Kidney capillary endothelial cell (primary cell): ENCODE data around the gene MCAM.

Source experiments
- DNase-seq: peaks from one replicate; pipeline ENCODE4 v3.0.0-alpha.2; 2018; ENCODE audit warnings: low spot score

MCAM gene

DNA sequence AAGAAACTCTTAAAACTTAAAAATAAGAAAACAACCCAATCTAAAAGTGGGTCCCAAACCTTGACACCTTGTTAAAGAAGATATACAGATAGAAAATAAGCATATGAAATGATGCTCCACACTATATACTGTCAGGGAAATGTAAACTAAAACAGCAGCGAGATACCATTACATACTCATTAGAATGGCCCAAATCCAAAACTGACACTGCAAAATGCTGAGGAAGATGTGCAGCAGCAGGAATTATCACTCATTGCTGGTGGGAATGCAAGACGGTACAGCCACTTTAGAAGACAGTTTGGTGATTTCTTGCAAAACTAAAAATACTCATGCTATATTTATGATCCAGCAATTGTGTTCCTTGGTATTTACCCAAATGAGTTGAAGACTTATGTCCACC is 12.4 kb upstream of the MCAM start:
- no peak for DNase-seq

DNA sequence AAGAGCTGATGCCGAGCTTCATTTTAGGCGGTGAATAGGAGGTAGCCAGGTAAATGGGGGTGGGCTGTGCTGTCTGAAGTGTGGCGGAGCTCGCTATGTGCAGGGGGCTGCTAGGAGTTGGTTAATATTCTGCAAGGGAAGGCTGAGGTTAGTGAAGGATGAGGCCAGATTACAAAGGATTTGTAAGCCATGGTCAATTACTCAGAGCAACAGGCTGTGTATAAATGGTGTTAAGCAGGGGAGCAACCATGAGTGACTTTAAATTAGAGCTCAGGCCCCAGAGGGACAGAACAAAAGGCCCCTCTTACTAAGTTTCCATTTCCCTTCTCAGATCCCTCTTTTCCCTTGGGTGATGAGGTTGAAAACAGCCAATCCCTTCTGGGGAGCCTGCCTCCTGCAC is 7.3 kb upstream of the MCAM start:
- no peak for DNase-seq

DNA sequence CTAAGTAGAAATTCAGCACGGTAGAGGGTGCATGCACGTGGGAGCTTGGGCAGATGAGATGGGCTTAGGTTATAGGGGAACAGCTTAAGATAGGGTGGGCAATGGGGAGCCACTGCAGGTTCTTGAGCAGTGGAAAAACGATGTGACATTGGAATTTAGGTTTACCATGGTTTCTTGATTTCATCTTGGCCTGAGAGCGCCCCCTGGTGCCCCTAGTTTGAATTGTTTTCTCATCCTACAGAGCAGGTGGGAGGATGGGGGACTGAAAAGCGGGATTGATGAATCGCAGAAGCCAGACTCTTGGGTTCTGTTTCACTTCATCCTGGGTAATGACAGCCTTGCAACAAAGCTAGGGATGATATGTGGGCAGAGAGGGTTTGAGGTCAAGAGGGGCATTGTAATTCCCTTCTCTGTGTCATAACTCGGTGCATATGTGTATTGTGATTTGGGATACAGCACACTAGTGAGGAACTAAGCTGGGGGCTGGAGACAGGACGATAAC is 6.7 kb upstream of the MCAM start:
- no peak for DNase-seq

DNA sequence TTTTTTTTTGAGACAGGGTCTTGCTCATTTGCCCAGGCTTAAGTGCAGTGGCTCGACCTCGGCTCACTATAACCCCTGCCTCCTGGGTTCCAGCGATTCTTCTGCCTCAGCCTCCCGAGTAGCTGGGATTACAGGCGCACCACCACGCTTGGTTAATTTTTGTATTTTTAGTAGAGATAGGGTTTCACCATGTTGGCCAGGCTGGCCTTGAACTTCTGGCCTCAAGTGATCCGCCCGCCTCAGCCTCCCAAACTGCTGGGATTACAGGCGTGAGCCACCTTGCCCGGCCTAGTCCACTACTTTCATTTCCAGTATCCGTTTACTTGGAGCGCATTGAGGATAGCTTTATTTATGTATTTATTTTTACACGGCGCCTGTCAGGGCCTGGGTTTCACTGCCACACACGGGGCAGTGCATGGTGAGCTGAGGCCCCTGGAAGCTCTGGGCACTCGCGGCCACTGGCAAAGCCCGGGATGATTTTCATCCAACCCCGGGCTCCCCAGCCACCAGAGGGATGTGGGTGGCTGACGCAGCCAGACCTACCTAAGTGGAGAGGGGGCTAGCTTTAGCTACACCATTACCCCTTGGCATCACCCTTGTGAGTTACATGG is 6.1 kb upstream of the MCAM start:
- no peak for DNase-seq

DNA sequence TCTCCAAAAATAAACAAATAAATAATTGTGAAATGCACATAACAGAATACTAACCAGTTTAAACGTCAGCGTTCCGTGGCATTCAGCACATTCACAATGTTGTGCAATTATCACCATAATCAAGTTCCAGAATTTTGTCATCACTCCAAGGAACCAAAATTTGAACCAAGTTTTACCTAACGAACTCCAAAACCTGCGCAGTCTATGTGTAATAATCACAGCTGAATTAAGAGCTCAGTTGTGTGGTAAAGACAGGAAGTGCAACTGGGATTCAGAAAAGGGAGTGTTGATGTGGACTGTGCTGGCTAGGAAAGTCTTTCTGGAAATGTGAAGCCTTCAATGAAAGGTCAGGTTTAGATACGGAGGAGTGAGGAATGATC is 5.4 kb upstream of the MCAM start:
- DNase-seq = no peak

DNA sequence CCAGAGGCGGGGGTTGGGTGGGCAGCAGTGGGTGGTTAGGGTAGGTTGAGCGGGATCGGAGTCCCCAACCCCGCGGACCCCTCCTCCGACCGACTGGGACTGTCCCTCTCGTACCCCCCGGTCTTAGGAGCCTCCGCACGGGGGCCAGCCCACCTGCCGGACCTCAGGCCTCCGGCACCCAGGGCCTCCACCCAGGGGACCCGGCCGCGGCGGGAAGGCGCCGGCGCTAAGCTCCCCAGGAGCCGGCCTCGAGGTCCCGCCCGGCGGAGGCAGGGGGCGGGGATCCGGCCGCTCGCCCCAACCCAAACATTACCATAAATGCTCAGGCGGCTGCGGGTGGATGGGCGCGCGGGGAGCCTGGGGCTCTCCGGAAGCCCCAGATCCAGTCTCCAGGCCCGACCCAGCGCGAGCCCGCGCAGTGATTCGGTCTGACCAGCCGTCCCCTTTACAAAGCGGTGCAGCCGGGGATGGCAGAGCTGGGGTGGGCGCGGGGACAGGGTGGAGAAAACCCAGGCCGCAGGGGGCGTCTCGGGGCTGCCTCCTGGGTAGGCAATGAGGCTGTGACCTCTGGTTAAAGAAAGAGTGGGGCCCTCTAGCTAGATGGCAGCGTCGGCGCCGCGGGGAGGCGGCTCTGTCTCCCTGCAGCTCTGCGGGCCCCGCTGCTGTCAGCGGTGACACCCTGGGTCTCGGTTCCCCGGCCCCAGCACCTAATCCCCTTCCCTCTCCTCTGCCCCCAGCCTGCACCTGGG is 4.0 kb upstream of the MCAM start:
- peak; percentile 74 for DNase-seq

DNA sequence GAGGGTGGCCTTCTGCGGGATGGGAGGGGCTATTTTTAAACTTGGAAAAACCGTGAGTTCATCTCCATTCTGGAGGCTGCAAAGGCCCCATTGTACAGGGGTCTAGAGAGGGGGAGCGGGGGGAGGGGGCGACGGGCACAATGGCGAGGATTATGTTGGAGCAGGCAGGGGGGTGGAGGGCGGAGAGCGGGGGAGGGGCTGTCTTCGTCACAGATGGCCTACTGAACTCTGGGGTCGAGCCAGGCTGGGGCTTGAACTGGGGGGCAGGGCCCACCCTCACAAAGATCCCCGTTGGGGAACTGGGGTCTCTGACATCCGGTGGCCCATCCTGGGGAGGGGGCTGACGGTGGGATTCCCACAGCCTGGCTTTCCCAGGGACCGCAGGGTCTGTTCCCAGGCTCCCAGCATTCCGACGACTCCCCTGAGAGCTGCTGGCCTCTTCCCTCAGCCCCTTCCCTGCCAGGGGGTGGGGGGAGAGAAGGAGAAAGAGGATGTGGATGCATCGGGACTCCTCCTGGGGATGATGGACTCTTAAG is 3.4 kb upstream of the MCAM start:
- no peak for DNase-seq

DNA sequence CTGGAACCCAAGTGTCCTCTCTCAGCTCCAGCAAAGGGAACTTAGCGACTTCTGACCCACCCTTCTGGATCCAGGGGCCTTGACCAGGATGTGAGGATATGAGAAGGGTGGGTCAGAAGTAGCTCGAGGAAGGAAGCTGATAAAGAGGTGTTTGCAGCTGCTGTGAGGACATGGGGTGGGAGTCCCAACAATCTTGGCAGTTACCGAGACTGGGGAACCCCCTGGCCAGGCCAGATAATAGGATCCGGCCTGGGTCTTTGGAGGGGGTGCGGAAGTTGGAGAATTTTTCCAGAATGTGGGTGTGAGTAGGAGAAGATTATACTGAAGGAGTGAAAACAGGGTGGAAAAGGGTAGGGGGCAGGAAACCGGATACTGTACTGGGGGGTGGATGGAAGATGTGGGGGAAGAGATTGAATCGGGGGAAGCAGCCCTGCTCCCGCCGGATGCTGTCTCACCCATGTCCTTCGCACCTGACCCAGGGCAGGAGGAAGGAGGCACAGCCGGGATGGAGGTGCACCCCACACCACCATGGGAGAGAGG is 2.8 kb upstream of the MCAM start:
- DNase-seq = peak; percentile 84

DNA sequence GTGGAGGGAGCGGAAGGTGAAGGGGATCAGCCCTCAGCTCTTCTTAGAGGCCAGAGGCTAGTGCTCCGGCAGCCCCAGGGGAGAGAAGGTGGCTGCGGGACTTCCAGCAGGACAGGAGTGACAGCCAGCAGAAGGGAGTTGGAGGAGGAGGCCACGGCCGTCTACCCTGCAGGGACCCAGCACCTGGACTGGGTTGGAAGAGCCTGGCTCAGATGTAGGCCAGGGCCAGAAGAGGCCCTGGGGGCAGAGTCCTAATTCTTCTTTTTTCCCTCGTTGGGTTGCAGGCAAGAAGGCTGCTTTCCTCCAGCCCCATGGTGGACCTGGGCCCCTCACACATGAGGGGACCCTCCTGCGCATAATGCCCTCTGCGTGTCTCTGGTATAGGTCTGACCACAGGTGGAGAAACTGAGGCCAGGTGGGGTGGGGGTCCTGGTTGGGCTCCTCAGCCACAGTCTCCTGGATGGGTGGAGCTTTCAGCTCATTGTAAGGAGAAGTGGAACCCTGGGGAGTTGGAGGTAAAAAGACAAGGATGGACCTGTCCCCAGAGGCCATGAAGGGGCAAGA is 2.3 kb upstream of the MCAM start:
- no peak for DNase-seq

DNA sequence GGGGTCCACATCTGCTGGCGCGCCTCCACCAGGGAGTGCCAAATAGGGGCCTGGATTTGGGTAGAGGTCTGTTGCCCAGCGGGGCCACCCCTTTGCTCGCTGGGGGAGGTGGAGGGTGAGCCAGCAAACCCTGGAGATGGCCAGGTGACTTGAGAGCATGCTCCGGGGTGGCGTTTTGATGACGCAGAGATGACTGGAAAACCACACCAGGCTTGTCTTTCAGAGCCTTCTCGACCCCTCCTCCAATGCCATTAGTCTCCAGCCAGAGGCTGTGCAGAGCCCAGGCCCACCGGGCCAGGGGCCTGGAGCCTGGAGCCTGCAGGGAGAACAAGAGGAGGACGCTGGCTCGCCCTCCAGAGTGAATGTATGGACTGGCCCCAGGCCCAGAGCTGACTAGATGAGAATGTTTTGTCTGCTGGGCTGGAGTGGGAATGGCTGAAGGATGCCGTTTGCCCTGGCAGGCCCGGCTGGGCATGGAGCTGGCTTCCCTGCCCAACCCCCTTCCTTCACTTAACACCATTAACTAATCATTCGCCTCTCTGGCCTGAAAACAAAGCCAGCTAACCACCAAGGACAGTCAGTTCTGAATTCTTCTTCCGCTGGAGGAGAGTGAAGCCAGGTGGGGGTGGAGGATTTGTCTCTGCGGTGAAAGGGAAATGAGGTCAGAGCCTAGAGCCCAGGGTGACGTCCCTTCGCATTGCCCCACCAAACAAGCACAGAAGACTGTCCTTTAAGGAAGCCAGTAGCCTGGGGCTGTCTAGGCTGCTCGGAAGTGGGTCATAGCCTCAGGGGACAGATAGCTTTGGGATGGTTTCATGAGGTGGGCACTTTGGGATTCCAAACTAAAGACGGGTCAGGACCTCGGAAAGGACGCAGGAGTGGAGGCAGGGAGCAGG is 1.6 kb upstream of the MCAM start:
- peak; percentile 96 for DNase-seq

DNA sequence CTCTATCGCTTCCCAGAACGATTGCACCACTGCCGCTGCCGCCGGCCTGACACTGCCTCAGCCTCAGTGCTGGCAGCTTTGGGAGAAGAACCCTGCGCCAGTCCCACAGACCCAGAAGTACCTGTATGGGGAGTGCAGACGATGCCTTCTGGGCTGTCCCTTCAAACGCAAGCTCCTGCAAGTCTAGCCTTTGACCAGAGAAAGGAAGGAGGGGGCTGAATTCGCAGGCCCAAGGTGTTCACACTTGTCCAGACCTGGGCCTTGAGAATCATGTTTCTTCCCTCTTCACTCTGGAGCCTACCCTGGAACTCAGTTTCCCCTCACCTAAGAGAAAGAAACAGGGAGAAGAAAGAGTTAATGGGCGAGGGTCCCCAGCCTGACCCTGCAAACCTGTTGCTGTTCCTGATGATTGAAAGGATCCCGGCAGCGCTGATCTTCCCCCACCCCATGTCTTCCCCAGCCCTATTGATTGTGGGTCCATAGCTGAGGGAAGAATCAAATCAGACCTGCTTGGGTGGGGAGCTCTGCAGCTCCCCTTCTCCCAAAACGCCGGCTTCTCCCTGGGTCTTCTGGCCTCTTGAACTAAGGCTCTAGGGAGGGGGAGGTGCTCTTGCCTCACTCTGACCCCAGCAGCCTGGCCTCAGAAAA is 786 bp upstream of the MCAM start:
- DNase-seq = no peak

DNA sequence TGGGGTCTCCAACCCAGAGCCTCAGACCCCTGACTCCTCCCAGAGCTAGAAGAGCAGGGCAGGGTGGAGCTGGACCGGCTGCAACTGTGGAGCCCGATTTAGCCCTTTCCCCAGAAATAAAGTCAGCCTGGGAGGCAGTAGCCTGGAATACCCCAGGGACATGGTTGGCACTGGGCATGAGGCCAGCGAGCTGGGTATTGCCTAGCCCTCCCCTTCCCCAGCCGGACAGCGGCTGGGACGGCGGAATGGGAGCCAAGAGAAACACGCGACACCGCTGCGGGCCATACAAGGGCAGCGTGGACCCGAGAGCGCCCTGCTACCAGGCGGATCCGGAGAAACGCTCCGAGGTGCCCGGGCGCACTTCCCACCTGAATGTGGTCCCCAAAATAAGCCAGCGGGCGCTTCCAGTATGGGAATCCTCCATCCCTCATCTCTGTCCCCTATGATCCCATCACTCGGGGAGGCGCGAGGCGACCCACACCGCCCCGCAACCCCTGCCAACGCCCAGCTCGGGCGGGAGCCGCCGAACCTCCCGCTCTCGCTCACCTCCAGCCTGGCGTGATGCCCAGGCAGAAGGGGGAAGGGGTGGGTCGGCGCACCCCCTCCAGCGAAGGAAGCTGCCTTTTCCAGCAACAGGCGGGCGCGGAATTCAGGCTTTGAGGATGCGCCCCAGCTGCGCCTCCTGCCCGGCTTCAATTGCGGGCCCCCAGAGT is 758 bp downstream of the MCAM start:
- peak; percentile 15 for DNase-seq

DNA sequence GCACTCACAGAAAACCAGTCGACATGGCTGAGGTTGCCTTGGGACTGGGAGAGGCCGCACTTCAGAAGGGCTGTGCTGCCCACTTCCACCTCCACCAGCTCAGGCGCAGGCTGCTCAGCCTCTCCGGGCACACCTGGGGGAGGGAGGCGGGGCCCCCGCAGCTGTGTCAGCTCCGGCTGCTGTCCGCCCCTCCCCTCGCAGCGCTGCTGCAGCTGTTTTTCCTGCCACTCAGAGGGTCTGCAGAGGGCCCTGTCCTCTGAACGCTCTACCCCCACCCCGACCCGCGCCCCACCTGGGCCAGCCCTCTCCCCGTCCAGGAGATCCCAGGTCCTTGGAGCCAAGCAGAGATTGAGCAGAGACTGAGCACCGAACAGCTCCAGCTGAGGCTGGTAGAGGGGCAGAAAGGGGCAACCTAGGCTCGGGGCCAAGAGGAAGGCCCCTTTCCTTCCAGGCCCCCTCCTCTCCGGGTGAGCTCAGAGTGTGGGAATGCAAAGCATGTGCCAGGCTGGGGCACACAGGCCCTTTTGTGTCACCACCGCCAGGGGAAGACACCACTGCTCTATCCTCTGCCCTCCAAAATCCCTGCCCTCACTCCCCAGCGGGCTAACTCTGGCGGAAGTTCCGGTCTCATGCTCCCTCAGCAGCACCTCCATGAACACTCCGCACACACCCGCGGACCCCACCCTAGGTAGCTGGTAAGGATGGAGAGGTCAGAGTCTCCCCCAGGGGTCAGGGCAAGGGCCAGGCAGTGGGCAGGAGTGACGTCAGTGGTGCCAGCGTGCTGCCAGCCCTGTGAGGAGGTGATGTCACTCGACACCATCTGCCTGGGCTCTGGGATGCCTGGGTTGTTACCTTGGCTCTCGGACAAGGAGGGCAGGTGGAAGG is 1.6 kb downstream of the MCAM start:
- DNase-seq = peak; percentile 53

DNA sequence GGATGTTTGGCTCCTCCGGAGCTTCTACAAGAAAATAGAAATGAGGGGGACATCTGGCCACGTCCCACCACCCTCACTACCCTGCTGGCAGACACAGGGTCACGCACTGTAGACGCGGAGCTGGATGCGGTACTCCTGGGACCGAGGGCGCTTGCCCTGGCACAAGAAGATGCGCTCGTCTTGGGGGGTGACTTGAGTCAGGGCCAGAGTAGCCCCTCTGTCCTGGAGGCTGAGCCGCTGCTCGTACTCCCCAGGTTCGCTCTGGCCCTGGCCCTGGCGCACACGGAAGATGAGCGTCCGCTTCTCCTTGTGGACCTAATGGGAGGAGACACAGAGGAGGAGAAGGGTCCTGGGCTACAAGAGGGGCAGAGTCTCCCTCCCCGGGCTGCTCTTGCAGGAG is 2.2 kb downstream of the MCAM start:
- DNase-seq = no peak

DNA sequence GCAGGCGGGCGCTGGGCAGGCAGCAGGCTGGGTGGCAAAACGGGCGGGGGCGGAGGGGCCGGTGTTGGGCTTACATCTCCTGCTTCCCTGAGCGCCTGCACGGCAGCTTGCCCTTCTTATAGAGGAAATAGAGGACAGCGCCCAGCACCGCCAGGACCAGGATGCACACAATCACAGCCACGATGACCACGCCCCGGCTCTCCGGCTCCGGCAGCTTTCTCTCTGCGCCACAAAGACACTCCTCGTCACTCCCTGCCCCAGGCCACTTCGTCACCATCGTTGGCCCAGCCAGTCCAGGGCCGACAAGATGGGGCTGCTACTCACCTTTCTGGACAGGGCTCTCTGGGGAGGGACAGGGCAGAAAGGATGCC is 6.3 kb downstream of the MCAM start:
- no peak for DNase-seq

DNA sequence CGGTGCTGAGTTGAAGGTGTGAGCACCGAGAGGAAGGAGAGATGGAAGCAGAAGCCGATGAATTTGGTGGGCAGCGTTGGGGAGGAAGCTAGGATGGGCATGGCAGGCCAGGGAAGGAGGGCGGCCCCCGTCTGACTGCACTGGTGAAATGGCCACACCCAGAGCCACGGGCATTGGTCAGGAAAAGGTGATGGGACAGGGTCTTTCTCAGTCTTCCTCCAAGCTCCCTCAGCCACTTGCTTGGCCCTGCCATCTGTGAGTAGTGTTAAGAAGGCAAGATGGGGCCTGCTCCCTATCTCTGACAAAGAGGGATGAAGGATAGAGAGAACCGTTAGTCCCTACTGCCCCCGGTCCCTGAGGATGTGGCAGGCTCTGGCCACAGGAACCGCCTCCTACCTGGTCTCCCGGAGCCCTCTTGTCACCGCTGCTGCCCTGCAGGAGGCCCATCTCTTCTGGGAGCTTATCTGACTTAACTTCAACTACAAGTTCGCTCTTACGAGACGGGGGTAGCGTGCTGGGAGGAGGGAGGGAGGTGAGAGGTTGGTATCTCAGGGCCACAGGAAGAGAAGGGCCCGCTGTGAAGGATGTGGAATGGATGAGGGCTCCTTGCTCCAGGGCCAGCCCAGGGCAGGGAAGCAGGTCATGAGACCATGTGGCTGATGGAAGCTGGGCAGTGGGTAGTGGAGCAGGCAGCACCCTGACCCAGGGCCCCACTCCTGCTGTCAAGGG is 6.8 kb downstream of the MCAM start:
- no peak for DNase-seq

DNA sequence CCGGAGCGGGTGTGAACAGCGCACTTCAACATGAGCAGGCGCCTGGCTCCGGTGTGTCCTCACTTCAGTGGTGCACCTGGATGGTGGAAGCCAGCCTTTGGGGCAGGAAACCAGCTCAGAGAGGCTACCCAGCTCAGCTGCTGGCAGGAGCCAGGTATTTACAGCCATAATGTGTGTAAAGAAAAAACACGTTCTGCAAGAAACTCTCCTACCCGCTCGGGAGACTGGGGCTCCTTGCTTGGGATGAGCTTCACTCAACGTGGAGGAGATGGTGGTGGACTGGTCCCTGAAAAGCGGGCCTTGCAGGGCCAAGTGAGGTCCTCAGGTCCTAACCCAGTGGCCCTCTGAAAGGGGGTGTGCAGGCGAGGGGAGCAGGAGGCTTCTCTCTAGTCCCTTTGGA is 7.5 kb downstream of the MCAM start:
- DNase-seq = no peak

DNA sequence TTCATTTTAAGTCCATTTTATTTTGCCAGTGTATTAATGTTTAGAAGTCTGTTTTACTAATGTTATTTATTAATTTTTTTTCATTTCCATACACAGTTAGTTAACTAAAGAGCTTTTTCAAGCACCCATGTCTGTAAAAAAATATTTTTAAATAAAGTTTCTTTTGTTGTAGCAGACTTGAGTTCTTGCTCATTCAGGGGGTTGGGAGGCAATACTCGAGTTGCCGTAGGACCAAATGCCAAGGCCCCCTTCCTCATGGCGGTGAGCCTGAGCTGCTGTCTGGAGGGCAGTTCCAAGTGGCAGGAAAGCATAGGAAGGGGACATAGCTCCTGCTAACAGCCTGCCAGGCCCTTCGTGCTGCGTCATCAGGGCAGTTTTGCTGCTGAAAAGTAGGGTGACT is 9.0 kb downstream of the MCAM start:
- no peak for DNase-seq

DNA sequence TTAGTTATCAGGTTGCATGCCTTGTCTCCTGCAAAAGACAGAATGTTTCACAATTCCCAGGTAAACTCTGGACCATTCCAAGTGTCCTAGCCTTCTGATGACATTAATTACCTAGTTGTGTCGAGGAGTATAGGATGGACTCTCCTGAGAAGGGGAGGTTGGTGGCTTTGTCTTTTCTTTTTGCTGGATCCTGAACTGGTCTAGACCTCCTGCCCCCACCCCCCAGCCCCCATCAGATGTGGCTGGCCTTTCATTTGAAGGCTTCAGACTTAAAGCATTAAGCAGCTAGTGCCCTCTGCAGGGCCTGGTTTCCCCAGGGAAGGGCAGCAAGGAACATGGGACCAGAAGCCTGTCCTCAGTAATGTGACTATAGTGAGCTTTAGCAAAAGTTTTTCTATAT is 9.7 kb downstream of the MCAM start:
- DNase-seq = peak; percentile 13
